HCT116 (cell line): Measurements from ENCODE around the gene ACTL9.

Experiments used
- CEBPB ChIP-seq: IDR thresholded peaks from 2 replicates; pipeline ENCODE4 v1.6.1; 2012; ENCODE audit warnings: low read depth
- EZH2 ChIP-seq: fragments of 200-600 bp; sonication (generic); IDR thresholded peaks from 2 replicates; pipeline ENCODE4 v1.6.1; 2017; ENCODE audit warnings: antibody characterized with exemption, mixed run types
- EZH2phosphoT487 ChIP-seq: fragments of 200-600 bp; IDR thresholded peaks from 2 replicates; pipeline ENCODE4 v1.6.1; 2018; ENCODE audit warnings: antibody characterized with exemption, borderline replicate concordance
- JUND ChIP-seq: IDR thresholded peaks from 2 replicates; pipeline ENCODE4 v1.6.1; 2012
- MAX ChIP-seq: IDR thresholded peaks from 2 replicates; pipeline ENCODE4 v1.6.1; 2012
- POLR2A ChIP-seq: IDR thresholded peaks from 2 replicates; pipeline ENCODE4 v1.7.0; 2011; ENCODE audit warnings: borderline replicate concordance; ENCODE audit not compliant: insufficient read depth, insufficient read length; ENCODE audit errors: extremely low read depth
- REST ChIP-seq: IDR thresholded peaks from 2 replicates; pipeline ENCODE4 v1.6.1; 2012; ENCODE audit warnings: low read depth
- SP1 ChIP-seq: IDR thresholded peaks from 2 replicates; pipeline ENCODE4 v1.6.1; 2012; ENCODE audit warnings: low read depth
- YY1 ChIP-seq: IDR thresholded peaks from 2 replicates; pipeline ENCODE4 v1.6.1; 2011; ENCODE audit warnings: low read length, low read depth, moderate library complexity, mild to moderate bottlenecking; ENCODE audit not compliant: insufficient replicate concordance; ENCODE audit errors: extremely low read depth
- ZBTB33 ChIP-seq: IDR thresholded peaks from 2 replicates; pipeline ENCODE4 v1.6.1; 2011; ENCODE audit warnings: mild to moderate bottlenecking, low read length, moderate library complexity; ENCODE audit not compliant: insufficient replicate concordance; ENCODE audit errors: extremely low read depth
- ZFX ChIP-seq: fragments of 450-650 bp; IDR thresholded peaks from 2 replicates; pipeline ENCODE4 v1.6.1; 2017
- ZNF274 ChIP-seq: fragments of 200-500 bp; sonication (Bioruptor generic); IDR thresholded peaks from 2 replicates; pipeline ENCODE4 v1.6.1; 2014; ENCODE audit warnings: mild to moderate bottlenecking, low read depth, low read length, inconsistent platforms
- TF ChIP-seq, protein P1 (sequence below), 3 experiments: fragments of 200-600 bp in 1 of 3; sonication (generic) in 1 of 3; IDR thresholded peaks in 2 of 3; conservative IDR thresholded peaks in 1 of 3; 2 replicates each; pipeline ENCODE4 v1.5.1; 2012 to 2017; ENCODE audit warnings: low read depth in 2 of 3, low read length in 2 of 3, antibody characterized with exemption in 1 of 3, borderline replicate concordance in 1 of 3, control low read depth in 1 of 3, mild to moderate bottlenecking in 1 of 3, mixed read lengths in 1 of 3, mixed run types in 1 of 3, moderate library complexity in 1 of 3; ENCODE audit not compliant: insufficient read depth in 1 of 3

DNA sequence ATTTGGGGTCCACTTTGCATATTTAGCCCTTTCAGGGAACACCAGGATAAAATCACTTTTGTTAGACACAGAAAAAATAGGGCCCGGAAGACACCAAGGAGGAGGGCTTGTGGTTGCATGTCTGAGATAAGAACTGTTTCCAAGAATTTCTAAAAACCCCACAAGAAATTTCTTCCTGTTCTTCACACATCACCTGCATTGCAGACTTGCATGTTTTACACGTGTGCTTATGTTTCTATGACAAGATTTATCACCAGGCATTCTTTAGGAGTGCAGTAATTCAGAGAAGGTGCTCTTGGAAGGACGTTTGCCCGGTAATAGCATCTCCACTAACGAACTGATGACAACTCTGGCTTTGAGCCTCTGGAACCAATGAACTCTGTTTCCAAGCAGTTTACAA, 7.1 kb upstream of the ACTL9 start:
- TF ChIP-seq JUND (no peak), EZH2 (no peak), MAX (no peak), SP1 (no peak), CEBPB (no peak), ZBTB33 (no peak), REST (no peak), EZH2phosphoT487 (no peak), ZNF274 (no peak), POLR2A (no peak), YY1 (no peak), ZFX (no peak)
- TF ChIP-seq, protein P1, sequence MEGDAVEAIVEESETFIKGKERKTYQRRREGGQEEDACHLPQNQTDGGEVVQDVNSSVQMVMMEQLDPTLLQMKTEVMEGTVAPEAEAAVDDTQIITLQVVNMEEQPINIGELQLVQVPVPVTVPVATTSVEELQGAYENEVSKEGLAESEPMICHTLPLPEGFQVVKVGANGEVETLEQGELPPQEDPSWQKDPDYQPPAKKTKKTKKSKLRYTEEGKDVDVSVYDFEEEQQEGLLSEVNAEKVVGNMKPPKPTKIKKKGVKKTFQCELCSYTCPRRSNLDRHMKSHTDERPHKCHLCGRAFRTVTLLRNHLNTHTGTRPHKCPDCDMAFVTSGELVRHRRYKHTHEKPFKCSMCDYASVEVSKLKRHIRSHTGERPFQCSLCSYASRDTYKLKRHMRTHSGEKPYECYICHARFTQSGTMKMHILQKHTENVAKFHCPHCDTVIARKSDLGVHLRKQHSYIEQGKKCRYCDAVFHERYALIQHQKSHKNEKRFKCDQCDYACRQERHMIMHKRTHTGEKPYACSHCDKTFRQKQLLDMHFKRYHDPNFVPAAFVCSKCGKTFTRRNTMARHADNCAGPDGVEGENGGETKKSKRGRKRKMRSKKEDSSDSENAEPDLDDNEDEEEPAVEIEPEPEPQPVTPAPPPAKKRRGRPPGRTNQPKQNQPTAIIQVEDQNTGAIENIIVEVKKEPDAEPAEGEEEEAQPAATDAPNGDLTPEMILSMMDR (IDR thresholded peaks at IDR 0.05 in 2 of 3, conservative IDR thresholded peaks at IDR 0.05 in 1 of 3; ENCODE audit: borderline replicate concordance in 1 of 3, insufficient read depth in 1 of 3, low read depth in 2 of 3, low read length in 2 of 3), result no peak
